Measurements from ENCODE around the gene LCN15.

DNA sequence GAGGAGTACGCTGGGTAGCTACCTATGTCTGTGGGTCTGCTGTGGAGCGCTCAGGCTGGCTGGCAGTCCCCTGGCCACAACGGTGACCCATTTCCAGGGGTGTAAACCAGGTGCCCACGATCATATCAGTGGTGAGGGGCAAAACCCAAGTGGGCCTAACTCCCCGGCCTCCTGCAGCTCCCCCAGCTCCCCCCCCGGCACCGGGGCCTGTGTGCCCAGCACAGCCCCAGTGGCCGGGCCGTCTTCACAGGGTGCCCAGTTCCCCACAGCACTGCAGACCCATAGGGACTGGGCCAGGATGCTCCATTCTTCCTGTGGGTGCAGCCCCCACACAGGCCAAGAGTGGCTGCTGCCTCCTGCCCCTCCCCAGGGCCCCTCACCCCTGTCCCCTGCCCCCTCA, 5.3 kb downstream of the LCN15 start:
- TF ChIP-seq ARNTL (CRISPR knock-in tag; IDR thresholded peaks at IDR 0.05; ENCODE audit: borderline replicate concordance, low read depth), result no peak
- TF ChIP-seq PPARA (CRISPR knock-in tag; IDR thresholded peaks at IDR 0.05; ENCODE audit: borderline replicate concordance), result no peak
- no peak for TF ChIP-seq SNAI2 (CRISPR knock-in tag; IDR thresholded peaks at IDR 0.05)
- TF ChIP-seq, protein P1, sequence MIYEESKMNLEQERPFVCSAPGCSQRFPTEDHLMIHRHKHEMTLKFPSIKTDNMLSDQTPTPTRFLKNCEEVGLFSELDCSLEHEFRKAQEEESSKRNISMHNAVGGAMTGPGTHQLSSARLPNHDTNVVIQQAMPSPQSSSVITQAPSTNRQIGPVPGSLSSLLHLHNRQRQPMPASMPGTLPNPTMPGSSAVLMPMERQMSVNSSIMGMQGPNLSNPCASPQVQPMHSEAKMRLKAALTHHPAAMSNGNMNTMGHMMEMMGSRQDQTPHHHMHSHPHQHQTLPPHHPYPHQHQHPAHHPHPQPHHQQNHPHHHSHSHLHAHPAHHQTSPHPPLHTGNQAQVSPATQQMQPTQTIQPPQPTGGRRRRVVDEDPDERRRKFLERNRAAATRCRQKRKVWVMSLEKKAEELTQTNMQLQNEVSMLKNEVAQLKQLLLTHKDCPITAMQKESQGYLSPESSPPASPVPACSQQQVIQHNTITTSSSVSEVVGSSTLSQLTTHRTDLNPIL (CRISPR knock-in tag; IDR thresholded peaks at IDR 0.05; ENCODE audit: low read depth), result no peak
- TF ChIP-seq, protein P2, sequence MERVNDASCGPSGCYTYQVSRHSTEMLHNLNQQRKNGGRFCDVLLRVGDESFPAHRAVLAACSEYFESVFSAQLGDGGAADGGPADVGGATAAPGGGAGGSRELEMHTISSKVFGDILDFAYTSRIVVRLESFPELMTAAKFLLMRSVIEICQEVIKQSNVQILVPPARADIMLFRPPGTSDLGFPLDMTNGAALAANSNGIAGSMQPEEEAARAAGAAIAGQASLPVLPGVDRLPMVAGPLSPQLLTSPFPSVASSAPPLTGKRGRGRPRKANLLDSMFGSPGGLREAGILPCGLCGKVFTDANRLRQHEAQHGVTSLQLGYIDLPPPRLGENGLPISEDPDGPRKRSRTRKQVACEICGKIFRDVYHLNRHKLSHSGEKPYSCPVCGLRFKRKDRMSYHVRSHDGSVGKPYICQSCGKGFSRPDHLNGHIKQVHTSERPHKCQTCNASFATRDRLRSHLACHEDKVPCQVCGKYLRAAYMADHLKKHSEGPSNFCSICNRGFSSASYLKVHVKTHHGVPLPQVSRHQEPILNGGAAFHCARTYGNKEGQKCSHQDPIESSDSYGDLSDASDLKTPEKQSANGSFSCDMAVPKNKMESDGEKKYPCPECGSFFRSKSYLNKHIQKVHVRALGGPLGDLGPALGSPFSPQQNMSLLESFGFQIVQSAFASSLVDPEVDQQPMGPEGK (CRISPR knock-in tag; IDR thresholded peaks at IDR 0.05; ENCODE audit: borderline replicate concordance), result no peak
- TF ChIP-seq, protein P3, sequence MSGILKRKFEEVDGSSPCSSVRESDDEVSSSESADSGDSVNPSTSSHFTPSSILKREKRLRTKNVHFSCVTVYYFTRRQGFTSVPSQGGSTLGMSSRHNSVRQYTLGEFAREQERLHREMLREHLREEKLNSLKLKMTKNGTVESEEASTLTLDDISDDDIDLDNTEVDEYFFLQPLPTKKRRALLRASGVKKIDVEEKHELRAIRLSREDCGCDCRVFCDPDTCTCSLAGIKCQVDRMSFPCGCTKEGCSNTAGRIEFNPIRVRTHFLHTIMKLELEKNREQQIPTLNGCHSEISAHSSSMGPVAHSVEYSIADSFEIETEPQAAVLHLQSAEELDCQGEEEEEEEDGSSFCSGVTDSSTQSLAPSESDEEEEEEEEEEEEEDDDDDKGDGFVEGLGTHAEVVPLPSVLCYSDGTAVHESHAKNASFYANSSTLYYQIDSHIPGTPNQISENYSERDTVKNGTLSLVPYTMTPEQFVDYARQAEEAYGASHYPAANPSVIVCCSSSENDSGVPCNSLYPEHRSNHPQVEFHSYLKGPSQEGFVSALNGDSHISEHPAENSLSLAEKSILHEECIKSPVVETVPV (CRISPR knock-in tag; IDR thresholded peaks at IDR 0.05), result no peak
- TF ChIP-seq RARB (CRISPR knock-in tag; IDR thresholded peaks at IDR 0.05), result no peak

Data from SK-N-SH treated with all-trans-retinoic acid at 6 μM for 48 hours (cell line).